K562 (cell line): ENCODE results near the gene MLC1. TPM values are rescaled to one million over a fixed set of nuclear protein-coding genes. Genes with fewer than 3 reads are reported as not detected.

Source experiments
- ATAC-seq: fragments of 200-7000 bp; cut with Tn5 transposase; 3 replicates; pipeline ENCODE4 v1.9.1; 2020; ENCODE audit warnings: moderate library complexity
- BruUV-seq: library from RNA; stranded (reverse); fragments of 400-500 nt; replicated peaks from 2 replicates; lab custom pipeline; 2021; lab: Mats Ljungman, UMichigan
- CTCF ChIA-PET: fragments of 300-600 bp; formaldehyde crosslinking; extraction: SDS; loops from one replicate; lab custom pipeline; 2021; ENCODE audit warnings: low intra/inter-chr PET ratio; lab: Yijun Ruan, JAX
- POLR2A ChIA-PET: fragments of 300-600, 350-650 bp; sonication (Branson Sonifier 250); formaldehyde crosslinking; extraction: SDS; loops from one replicate; lab custom pipeline; 2021; ENCODE audit warnings: antibody characterized with exemption, inconsistent platforms; lab: Yijun Ruan, JAX
- DNase-seq, 4 experiments: peaks; one replicate each; pipeline versions ENCODE4 v3.0.0 to v3.0.0-alpha.2; 2011 to 2018; ENCODE audit warnings: low spot score in 3 of 4, mixed read lengths in 3 of 4; ENCODE audit errors: extremely low read depth in 1 of 4
- FAIRE-seq: peaks from 2 replicates; lab custom pipeline; 2011; peaks lifted over from hg19 to GRCh38; lab: Jason Lieb, UNC
- H2AFZ ChIP-seq: 2 replicates; pipeline ENCODE4 v1.6.0; 2011; ENCODE audit warnings: low read depth, low read length, control low read depth, inconsistent platforms
- H3K27ac ChIP-seq: fragments of 200-600 bp; 3 replicates; pipeline ENCODE4 v1.8.0; 2011; ENCODE audit warnings: low read depth, mild to moderate bottlenecking, control low read depth, inconsistent platforms, low read length, moderate library complexity, mixed read lengths; ENCODE audit errors: extremely low read depth
- H3K27me3 ChIP-seq, 2 experiments: fragments of 300-600 bp in 1 of 2; 2 replicates in 1 of 2; 3 replicates in 1 of 2; pipeline versions ENCODE4 v1.6.0 to v1.8.0; 2011; ENCODE audit warnings: inconsistent platforms in 2 of 2, low read length in 2 of 2, mild to moderate bottlenecking in 1 of 2, mixed read lengths in 1 of 2, moderate library complexity in 1 of 2; ENCODE audit not compliant: control insufficient read depth in 2 of 2, insufficient read depth in 2 of 2
- H3K36me3 ChIP-seq: fragments of 300-600 bp; 3 replicates; pipeline ENCODE4 v1.8.0; 2011; ENCODE audit warnings: mild to moderate bottlenecking, low read length, inconsistent platforms; ENCODE audit not compliant: control insufficient read depth, insufficient read depth
- H3K4me1 ChIP-seq, 2 experiments: fragments of 200-600 bp in 1 of 2; replicated peaks in 1 of 2; 2 replicates in 1 of 2; 3 replicates in 1 of 2; pipeline versions ENCODE4 v1.5.1 to v1.8.0; 2011; ENCODE audit warnings: inconsistent platforms in 2 of 2, low read length in 2 of 2, mild to moderate bottlenecking in 1 of 2, mixed read lengths in 1 of 2, moderate library complexity in 1 of 2; ENCODE audit not compliant: control insufficient read depth in 2 of 2, insufficient read depth in 2 of 2
- H3K4me2 ChIP-seq: 2 replicates; pipeline ENCODE4 v1.6.1; 2011; ENCODE audit warnings: low read length, control low read depth, inconsistent platforms, mixed read lengths; ENCODE audit not compliant: insufficient read depth
- H3K4me3 ChIP-seq: fragments of 200-600 bp; sonication (generic), shearing (Covaris generic); 2 replicates; pipeline ENCODE4 v1.5.1; 2016; ENCODE audit warnings: control low read depth, inconsistent platforms
- H3K79me2 ChIP-seq: fragments of 200-600 bp; 3 replicates; pipeline ENCODE4 v1.8.0; 2011; ENCODE audit warnings: low read length, inconsistent platforms; ENCODE audit not compliant: control insufficient read depth, insufficient read depth
- H3K9ac ChIP-seq, 2 experiments: 2 replicates each; pipeline versions ENCODE4 v1.6.0 to v1.6.1; 2011; ENCODE audit warnings: low read depth in 2 of 2, low read length in 2 of 2, control low read depth in 1 of 2, inconsistent platforms in 1 of 2, mild to moderate bottlenecking in 1 of 2, mixed read lengths in 1 of 2; ENCODE audit not compliant: insufficient read depth in 1 of 2
- H3K9me1 ChIP-seq: one replicate; pipeline ENCODE4 v1.6.0; 2011; ENCODE audit warnings: inconsistent platforms, mild to moderate bottlenecking, low read length, moderate library complexity; ENCODE audit not compliant: control insufficient read depth, insufficient read depth
- H3K9me3 ChIP-seq: replicated peaks from 2 replicates; pipeline ENCODE4 v1.5.1; 2011; ENCODE audit warnings: low read depth, low read length, inconsistent platforms; ENCODE audit not compliant: control insufficient read depth, insufficient read depth
- H4K20me1 ChIP-seq: replicated peaks from 2 replicates; pipeline ENCODE4 v1.6.1; 2011; ENCODE audit warnings: low read length, inconsistent platforms, mixed read lengths; ENCODE audit not compliant: control insufficient read depth, insufficient read depth
- C11orf30 ChIP-seq: fragments of 450-650 bp; IDR thresholded peaks from 2 replicates; pipeline ENCODE4 v1.6.1; 2016; ENCODE audit warnings: low read depth, mild to moderate bottlenecking
- GATAD2B ChIP-seq: fragments of 450-650 bp; IDR thresholded peaks from 2 replicates; pipeline ENCODE4 v1.6.1; 2017; ENCODE audit warnings: mild to moderate bottlenecking, borderline replicate concordance
- MAFG ChIP-seq: fragments of 450-650 bp; conservative IDR thresholded peaks from 2 replicates; pipeline ENCODE4 v1.6.1; 2016; ENCODE audit warnings: missing genetic modification characterization, missing compliant biosample characterization
- MBD2 ChIP-seq: sonication (generic); IDR thresholded peaks from 2 replicates; pipeline ENCODE4 v1.6.1; 2016; ENCODE audit warnings: low read depth, borderline replicate concordance
- MITF ChIP-seq: IDR thresholded peaks from 2 replicates; pipeline ENCODE4 v1.6.1; 2014; ENCODE audit warnings: antibody characterized with exemption
- NFYB ChIP-seq: IDR thresholded peaks from 2 replicates; pipeline ENCODE4 v1.6.1; 2011; ENCODE audit warnings: mild to moderate bottlenecking, moderate library complexity; ENCODE audit not compliant: insufficient read length; ENCODE audit errors: extremely low read depth
- NR0B1 ChIP-seq: fragments of 450-650 bp; IDR thresholded peaks from one replicate; pipeline ENCODE4 v1.6.1; 2018; ENCODE audit warnings: mild to moderate bottlenecking, moderate library complexity; ENCODE audit not compliant: partially characterized antibody
- PBX2 ChIP-seq, 2 experiments: IDR thresholded peaks in 1 of 2; conservative IDR thresholded peaks in 1 of 2; 2 replicates each; pipeline ENCODE4 v1.6.1; 2016; ENCODE audit warnings: low read depth in 2 of 2, mild to moderate bottlenecking in 1 of 2, missing compliant biosample characterization in 1 of 2, missing genetic modification characterization in 1 of 2, moderate library complexity in 1 of 2
- RHOXF2B ChIP-seq: fragments of 250-450 bp; sonication (Bioruptor Pico); conservative IDR thresholded peaks from 2 replicates; pipeline ENCODE4 v1.5.1; 2021
- SPI1 ChIP-seq: IDR thresholded peaks from 2 replicates; pipeline ENCODE4 v1.6.1; 2011; ENCODE audit warnings: low read depth, low read length, control low read depth, borderline replicate concordance
- ZFX ChIP-seq: sonication (generic); formaldehyde crosslinking; IDR thresholded peaks from 2 replicates; pipeline ENCODE4 v1.8.0; 2022; ENCODE audit warnings: mild to moderate bottlenecking, missing genetic modification reagents, moderate library complexity
- ZNF316 ChIP-seq: fragments of 450-650 bp; IDR thresholded peaks from 2 replicates; pipeline ENCODE4 v1.6.1; 2016
- ZNF644 ChIP-seq: fragments of 200-800 bp; sonication (Bioruptor generic); IDR thresholded peaks from 2 replicates; pipeline ENCODE4 v1.6.1; 2016; ENCODE audit warnings: low read depth, missing genetic modification characterization, missing compliant biosample characterization
- ZSCAN29 ChIP-seq: fragments of 450-650 bp; IDR thresholded peaks from 2 replicates; pipeline ENCODE4 v1.6.1; 2017
- WGBS: fragments of 100-300 bp; shearing (Covaris generic); methylation state at CpG from one replicate; pipeline ENCODE4 v1.1.6; 2016; ENCODE audit warnings: low coverage, mixed read lengths; ENCODE audit not compliant: insufficient coverage; ENCODE audit errors: missing lambda C conversion rate; 5-methylcytosine and 5-hydroxymethylcytosine counted together
- in situ Hi-C: fragments of 300-500 bp; cut with MboI; formaldehyde crosslinking; loops from 4 replicates; pipeline ENCODE4 v1.15.0; 2018; ENCODE audit warnings: inconsistent platforms, mixed read lengths
- intact Hi-C: fragments of 100-400 bp; cut with micrococcal nuclease; formaldehyde crosslinking; loops from 2 replicates; pipeline ENCODE4 v1.14.2; 2022
- polyA plus RNA-seq, 8 experiments: library from polyadenylated mRNA; depleted of rRNA in 4 of 8; stranded (reverse) in 5 of 8; unstranded in 3 of 8; fragments of >200 nt; fragmentation: Nextera tagmentation in 2 of 8; fragmentation: Illumina TruSeq in 1 of 8; extraction: Ambion mirVana in 2 of 8; extraction: Trizol in 1 of 8; gene quantifications; 2 replicates each; pipeline versions ENCODE4 v1.2.1 to v1.2.3, GENCODE V29; 2011 to 2014; ENCODE audit warnings: inconsistent platforms in 1 of 8, missing spikeins in 1 of 8
- total RNA-seq, 7 experiments: library from RNA; depleted of rRNA in 6 of 7; stranded (reverse); fragments of >200 nt in 6 of 7; fragmentation: Illumina TruSeq in 2 of 7; extraction: Trizol in 2 of 7; gene quantifications; 2 replicates each; pipeline versions ENCODE4 v1.2.1 to v1.2.3, GENCODE V29; 2011 to 2021; ENCODE audit warnings: low replicate concordance in 1 of 7

MLC1 gene
- total and polyA plus RNA-seq, 9 of the 15 experiments (the other 6 are each of a cell fraction or from before 2014, with no cell fraction given): 0.06 to 0.98 (median 0.39) TPM

- Histone ChIP-seq H3K4me2 (peak overlapping the region; percentile 76), H3K4me3 (no peak overlapping the region), H3K79me2 (no peaks in the 10 kb centered on the region), H3K27ac (peak overlapping the region; percentile 94), H3K9me3 (peaks cover 2% of the 10 kb centered on the region; the same call in 1 of the 2 replicates), H3K4me1 (peaks cover 27 to 33% of the 10 kb centered on the region in 2 experiments), H4K20me1 (no peaks in the 10 kb centered on the region), H3K36me3 (no peaks in the 10 kb centered on the region; the same call in 2 of the 3 replicates), H3K27me3 (no peaks in the 10 kb centered on the region), H3K9me1 (peaks cover 3% of the 10 kb centered on the region), H2AFZ (peak overlapping the region; percentile 97), H3K9ac (peak overlapping the region; percentile 36 to 71; a peak in 3 of 4 replicates)
- WGBS: 45% methylated on average over 4 of the region's 6 CpGs
- no TSS peak for BruUV-seq
- ChIA-PET POLR2A (interaction anchor here (1.5 kb wide), 1 partner anchor 35 kb away, joined by 4 read pairs; the partner anchor contains the start of gene MLC1), CTCF (no interaction called here)
- no peak for ATAC-seq
- in situ Hi-C loops: no loop called here
- intact Hi-C loops: no loop called here
- TF ChIP-seq MBD2 (no peak), SPI1 (no peak), MITF (no peak), GATAD2B (no peak), C11orf30 (peak; percentile 73), ZSCAN29 (no peak), ZNF316 (peak; percentile 84), NFYB (no peak), ZNF644 (tag) (no peak), NR0B1 (no peak), MAFG (peak; percentile 33; the same call in 1 of the 2 replicates), RHOXF2B (CRISPR knock-in tag) (no peak), PBX2 (CRISPR knock-in tag; IDR thresholded peaks at IDR 0.05; ENCODE audit: low read depth) (no peak), PBX2 (tag; conservative IDR thresholded peaks at IDR 0.05; ENCODE audit: low read depth) (no peak), ZFX (CRISPR knock-in tag) (0 out of 2 replicates have a peak, but pooled peaks have one; percentile 11)
- DNase-seq: no peak
- peak; percentile 11 for FAIRE-seq
Measured at GRCh38 chr22:50119768-50120251, 34.6 kb upstream of the MLC1 start.
